ENCODE data around the gene FGF22.
"Not testable (repeated sequence)": the region's sequence is repeated elsewhere in the genome, so short reads cannot be mapped to it uniquely, and the experiment has no call there.

Gene FGF22

DNA sequence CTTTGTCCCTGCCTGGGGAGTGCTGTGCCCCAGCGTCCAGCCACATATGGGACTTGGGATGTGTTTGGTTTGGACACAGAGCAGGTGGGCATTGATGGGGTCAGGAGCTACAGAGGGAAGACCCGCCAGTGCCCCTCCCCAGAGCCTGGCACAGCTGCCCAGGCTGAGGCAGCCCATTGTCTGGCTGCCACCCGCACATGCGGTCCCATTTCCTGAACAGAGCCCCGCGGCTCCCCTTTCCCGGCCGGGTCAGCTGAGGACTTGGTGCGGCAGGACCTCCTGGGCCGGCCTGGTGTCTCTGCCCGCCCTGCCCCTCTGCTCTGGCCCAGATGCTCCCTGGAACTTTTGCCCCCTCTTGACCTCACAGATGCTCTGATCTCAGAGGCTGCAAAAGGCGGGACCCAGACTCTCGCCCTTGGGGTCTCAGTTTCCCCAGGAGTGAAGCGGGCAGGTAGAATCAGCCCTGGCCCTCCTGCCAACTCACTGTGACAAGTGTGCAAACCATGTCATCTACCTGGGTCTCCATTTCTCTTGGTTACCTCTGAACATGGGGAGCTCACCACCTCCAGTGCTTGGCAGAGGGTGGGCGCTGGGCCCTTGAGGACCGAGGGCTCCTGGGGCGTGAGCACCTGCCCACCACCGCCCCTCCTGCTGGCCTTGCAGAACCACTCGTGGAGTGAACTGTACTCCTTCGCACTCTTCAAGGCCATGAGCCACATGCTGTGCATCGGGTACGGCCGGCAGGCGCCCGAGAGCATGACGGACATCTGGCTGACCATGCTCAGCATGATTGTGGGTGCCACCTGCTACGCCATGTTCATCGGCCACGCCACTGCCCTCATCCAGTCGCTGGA is 32.2 kb upstream of the FGF22 start:
- DNase-seq (ENCODE audit: low spot score) = no peak

- no peak for DNase-seq (ENCODE audit: low spot score)
These were observed 31.3 kb upstream of the FGF22 start for GRCh38 chr19:608155-609003.

DNA sequence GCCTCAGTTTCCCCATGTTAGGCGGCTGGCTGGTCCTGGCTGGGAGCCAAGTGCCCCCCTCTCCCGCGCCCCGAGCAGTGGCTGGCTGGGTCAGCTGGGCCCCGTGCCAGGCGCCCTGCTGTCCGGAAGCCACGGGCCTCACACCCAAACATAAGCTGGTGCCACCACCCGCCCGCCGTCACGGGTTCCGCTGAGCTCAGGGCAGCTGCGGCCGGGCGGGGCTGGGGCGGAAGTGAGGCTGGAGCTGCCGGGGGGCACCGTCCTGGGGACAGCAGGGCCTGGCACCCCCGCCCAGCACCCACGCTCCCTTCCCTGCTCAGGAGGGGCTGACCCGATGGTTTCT is 30.7 kb upstream of the FGF22 start:
- DNase-seq (ENCODE audit: low spot score) = no peak

DNA sequence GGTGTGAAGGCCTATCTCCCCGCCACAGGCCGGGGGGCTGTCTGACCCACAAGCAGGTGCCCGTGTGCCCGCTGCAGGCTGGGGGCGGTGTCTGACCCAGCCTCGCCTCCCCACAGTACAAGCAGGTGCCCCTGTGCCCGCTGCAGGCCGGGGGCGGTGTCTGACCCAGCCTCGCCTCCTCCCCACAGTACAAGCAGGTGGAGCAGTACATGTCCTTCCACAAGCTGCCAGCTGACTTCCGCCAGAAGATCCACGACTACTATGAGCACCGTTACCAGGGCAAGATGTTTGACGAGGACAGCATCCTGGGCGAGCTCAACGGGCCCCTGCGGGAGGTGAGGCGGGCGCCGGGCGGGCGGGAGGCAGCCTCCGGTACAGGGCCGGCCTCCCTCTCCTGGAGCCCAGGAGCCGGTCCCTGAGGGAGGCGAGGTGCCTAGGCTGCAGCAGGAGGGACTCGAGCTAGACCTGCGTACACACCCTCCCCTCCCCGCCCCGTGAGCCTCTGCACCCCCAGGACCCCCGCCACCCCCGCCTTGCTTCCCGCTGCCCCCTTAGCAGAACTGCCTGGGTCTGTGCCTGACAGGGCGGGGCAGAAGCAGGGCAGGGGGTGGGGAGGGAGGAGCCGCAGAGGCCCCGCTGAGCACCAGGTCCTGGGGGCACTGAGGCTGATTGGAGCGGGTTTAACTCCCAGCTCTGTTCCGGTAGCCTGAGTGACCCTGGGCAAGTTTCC is 29.4 kb upstream of the FGF22 start:
- DNase-seq (ENCODE audit: low spot score) = no peak

GRCh38 chr19:610801-611480 is 28.7 kb upstream of the FGF22 start:
- DNase-seq (ENCODE audit: low spot score) = peak; percentile 71

DNA sequence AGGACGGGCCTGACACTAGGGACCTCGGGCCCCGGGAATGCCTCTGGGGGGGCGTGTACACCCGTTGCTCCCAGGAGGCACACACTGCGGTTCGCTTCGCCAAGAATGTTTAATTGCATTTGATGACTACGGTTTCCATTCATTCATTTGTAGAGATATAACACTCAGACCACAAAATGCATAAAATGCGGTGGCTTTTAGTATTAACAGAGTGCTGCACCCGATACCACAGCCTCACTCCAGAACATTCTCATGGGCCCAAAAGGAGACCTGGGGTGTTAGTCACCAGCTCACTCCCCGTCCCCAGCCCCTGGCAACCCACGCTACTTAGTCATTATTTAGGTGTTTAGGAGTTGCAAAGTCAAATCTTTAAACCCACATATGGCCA is 28.2 kb upstream of the FGF22 start:
- no peak for DNase-seq (ENCODE audit: low spot score)

GRCh38 chr19:612941-613340 is 26.7 kb upstream of the FGF22 start:
- DNase-seq (ENCODE audit: low spot score) = no peak

DNA sequence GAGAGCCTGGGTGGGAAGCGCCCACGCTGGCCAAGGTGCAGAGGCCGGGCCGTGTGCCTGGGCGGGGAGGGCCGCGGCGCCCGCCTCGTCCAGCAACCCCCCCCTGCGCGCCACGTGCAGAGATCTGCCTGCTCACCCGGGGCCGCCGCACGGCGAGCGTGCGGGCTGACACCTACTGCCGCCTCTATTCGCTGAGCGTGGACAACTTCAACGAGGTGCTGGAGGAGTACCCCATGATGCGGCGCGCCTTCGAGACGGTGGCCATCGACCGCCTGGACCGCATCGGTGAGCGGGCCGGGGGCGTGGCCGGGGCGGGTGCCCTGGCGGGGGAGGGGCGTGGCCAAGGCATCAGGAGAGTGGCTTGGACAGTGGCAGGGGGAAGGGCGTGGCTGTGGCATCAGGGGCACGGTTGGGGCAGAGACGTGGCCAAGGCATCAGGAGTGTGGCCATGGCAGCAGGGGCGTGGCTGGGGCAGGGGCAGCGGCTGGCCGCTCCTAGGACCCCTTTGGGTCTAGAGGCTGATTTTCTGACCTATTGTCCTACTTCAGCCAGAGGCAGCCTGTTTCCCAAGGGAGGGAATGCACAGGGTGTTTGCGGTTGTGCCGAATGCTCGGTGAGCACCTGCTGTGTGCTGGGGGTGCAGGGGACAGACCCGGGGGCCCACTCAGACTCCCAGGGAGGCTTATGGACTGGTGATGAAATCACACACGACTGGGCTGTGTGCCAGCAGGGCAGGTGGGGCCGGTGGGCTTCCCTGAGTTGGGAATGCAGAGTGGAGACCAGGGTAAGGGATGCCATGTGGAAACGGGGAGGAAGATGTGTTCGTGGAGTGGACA is 25.7 kb upstream of the FGF22 start:
- no peak for DNase-seq (ENCODE audit: low spot score)

DNA sequence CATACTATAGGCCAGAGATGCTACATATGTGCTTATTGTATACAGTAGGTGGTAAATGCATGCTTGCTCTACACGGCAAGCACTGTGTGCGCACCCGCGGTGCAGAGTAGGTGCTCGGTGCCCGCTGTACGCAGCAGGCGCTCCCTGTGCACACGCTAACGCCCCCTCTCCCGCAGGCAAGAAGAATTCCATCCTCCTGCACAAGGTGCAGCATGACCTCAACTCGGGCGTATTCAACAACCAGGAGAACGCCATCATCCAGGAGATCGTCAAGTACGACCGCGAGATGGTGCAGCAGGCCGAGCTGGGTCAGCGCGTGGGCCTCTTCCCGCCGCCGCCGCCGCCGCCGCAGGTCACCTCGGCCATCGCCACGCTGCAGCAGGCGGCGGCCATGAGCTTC is 24.1 kb upstream of the FGF22 start:
- DNase-seq (ENCODE audit: low spot score) = no peak

DNA sequence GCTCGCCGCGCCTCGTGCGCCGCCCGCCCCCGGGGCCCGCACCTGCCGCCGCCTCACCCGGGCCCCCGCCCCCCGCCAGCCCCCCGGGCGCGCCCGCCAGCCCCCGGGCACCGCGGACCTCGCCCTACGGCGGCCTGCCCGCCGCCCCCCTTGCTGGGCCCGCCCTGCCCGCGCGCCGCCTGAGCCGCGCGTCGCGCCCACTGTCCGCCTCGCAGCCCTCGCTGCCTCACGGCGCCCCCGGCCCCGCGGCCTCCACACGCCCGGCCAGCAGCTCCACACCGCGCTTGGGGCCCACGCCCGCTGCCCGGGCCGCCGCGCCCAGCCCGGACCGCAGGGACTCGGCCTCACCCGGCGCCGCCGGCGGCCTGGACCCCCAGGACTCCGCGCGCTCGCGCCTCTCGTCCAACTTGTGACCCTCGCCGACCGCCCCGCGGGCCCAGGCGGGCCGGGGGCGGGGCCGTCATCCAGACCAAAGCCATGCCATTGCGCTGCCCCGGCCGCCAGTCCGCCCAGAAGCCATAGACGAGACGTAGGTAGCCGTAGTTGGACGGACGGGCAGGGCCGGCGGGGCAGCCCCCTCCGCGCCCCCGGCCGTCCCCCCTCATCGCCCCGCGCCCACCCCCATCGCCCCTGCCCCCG is 23.5 kb upstream of the FGF22 start:
- peak; percentile 83 for DNase-seq (ENCODE audit: low spot score)

DNA sequence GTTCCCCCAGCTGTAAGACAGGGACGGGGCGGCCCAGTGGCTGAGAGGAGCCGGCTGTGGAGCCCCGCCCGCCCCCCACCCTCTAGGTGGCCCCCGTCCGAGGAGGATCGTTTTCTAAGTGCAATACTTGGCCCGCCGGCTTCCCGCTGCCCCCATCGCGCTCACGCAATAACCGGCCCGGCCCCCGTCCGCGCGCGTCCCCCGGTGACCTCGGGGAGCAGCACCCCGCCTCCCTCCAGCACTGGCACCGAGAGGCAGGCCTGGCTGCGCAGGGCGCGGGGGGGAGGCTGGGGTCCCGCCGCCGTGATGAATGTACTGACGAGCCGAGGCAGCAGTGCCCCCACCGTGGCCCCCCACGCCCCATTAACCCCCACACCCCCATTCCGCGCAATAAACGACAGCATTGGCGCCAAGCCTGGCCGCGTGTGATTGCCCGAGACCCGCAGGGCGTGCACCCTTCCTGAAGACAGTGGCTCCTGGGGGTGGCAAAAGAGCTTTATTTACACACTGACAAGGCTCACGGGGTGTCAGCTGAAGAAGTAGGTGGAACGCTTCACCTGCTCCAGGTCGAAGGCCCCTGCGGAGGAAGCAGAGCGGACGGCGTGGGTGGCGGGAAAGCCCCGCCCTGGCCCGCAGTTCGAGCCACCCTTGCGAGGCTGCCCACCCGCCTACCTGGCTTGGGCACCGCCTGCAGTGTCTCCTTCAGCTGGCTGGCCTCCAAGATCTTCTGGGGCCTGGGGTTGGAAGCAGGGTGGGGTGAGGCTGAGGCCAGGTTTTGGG is 22.7 kb upstream of the FGF22 start:
- no peak for DNase-seq (ENCODE audit: low spot score)

DNA sequence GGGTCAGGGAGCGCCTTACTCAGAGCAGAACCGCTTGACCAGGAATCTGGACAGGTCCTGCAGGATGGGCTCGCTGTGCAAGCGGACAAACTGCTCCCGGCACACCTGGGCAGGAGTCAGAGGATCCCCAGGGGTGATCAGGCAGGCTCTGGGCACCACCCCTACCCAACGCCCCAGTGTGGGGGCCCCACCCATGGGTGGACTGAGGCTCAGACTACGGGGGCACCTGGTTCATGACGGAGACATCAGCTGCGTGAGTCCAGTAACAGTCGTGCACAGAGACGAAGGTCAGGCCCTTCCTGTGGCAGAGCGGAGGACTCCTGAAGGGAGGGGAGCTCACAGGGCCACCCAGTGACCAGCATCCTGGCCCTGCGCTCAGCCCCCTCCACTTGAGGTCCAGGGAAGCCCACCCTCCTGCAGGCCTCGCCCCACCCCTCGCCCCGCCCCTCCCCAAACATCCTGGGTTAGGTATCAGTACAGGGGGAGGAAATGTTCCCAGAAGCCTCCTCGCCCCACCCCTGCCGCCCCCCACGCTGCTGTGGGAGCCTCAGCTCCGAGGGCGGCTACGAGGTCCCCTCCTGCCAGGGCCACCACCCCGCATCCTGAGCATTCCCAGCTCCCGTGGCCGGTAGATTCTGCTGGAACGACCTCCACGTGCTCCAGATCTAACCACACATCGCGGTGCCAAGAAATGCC is 22.0 kb upstream of the FGF22 start:
- DNase-seq (ENCODE audit: low spot score) = no peak

GRCh38 chr19:618247-618619 is 21.4 kb upstream of the FGF22 start:
- DNase-seq (ENCODE audit: low spot score) = no peak

DNA sequence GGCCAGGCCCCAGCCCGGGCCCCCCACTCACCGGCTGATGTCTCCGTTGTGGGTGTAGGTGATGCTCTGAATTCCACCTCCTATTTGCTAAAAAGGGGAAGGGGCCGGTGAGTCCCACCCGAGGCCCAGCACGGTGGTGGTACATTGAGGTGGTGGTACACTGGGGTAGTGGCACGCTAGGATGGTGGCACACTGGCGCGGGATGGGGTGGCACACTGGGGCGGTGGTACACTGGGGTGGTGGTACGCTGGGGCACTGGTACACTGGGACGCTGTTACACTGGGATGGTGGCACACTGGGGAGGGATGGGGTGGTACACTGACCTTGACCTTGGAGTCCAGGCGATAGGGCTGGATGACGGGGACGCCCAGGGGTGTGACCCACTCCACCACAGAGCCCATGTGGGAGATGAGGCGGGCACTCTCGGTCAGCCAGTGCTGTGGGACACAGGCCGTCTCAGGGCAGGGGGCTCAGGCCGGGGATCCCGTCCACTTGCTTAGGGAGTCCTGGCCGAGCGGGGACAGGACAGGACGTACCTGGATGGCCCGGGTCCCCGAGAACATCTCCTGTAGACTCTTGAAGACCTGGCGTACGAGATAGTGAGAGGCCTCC is 20.9 kb upstream of the FGF22 start:
- DNase-seq (ENCODE audit: low spot score) = no peak

GRCh38 chr19:619286-620002 is 20.2 kb upstream of the FGF22 start:
- no peak for DNase-seq (ENCODE audit: low spot score)

DNA sequence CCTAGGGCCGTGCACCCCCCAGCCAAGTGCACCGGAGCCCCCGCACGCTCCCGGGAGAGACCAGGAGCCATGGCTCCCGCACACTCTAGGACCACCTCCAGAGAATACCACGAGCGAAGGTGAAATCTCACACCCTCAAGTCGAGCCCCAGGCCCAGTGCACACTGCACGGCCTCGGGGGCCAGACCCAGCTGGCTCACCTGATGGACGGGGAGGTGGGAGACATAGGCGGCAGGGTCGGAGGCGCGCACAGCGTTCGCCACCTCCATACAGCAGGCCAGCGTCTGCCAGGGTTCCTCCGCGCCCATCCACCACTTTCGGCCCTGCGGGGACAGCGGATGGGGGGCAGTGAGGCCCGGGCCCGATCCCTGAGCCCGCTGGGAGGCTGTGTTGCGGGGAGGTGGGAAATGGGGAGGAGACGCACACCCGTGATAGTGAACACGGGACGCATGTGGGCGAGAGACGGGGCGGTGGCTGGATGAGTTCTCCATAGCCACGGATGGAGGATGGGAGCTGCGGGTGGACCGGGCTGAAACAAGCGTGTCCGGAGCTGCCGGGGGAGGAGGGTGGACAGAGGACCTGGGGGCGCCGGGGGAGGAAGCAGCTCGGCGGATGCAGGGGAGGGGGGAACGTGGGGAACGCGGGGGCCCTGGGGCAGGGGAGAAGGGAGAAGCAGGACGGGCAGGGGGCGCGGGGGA is 19.4 kb upstream of the FGF22 start:
- DNase-seq (ENCODE audit: low spot score) = no peak

- not testable (repeated sequence) for DNase-seq (ENCODE audit: low spot score)
These were observed 18.5 kb upstream of the FGF22 start for GRCh38 chr19:621191-621590.

DNA sequence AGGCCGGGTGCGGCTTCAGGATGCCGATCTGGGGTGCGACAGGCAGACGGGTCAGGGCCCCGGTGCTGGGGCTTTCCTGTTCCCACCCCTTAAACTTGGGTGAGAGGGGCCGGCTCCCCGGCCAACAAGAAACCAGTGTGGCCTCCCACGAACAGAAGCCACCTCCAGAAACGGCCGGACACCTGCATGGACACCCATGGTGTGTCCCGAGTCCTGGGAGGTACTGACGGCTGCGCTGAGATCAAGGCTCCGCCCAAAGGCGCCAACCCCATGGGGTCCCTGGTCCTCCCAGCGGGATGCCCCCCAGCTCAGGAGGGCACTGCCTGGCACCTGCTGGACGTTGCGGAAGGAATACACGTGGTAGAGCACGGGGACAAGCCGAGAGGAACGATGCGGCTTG is 17.9 kb upstream of the FGF22 start:
- DNase-seq (ENCODE audit: low spot score) = no peak
